ENCODE measurements around the gene GPATCH1.

Gene GPATCH1

GRCh38 chr19:33177417-33177979 lies 96.5 kb downstream of the GPATCH1 start (continued):
- TF ChIP-seq CTCF (tag by site-specific recombination; IDR thresholded peaks at IDR 0.05) = peak; percentile 100
- no peak for TF ChIP-seq ZNF423 (tag by site-specific recombination; IDR thresholded peaks at IDR 0.05)
- TF ChIP-seq ZNF292 (tag by site-specific recombination; IDR thresholded peaks at IDR 0.05; ENCODE audit: borderline replicate concordance, low read depth) = no peak
- TF ChIP-seq ZNF148 (tag by site-specific recombination; IDR thresholded peaks at IDR 0.05; ENCODE audit: borderline replicate concordance) = peak; percentile 75; the same call in 1 of the 2 replicates
- peak; percentile 83; the same call in 1 of the 2 replicates for TF ChIP-seq BCL11A (tag by site-specific recombination; IDR thresholded peaks at IDR 0.05; ENCODE audit: low read depth)
- TF ChIP-seq ZNF529 (tag by site-specific recombination; IDR thresholded peaks at IDR 0.05; ENCODE audit: insufficient replicate concordance) = no peak
- TF ChIP-seq KLF1 (tag by site-specific recombination; IDR thresholded peaks at IDR 0.05) = 0 out of 2 replicates have a peak, but pooled peaks have one; percentile 2
- no peak for TF ChIP-seq PRDM6 (tag by site-specific recombination; IDR thresholded peaks at IDR 0.05)
- TF ChIP-seq ZNF510 (tag by site-specific recombination; IDR thresholded peaks at IDR 0.05; ENCODE audit: insufficient replicate concordance) = no peak
- TF ChIP-seq ZNF701 (tag by site-specific recombination; IDR thresholded peaks at IDR 0.05) = no peak
- no peak for TF ChIP-seq ZNF658 (tag by site-specific recombination; IDR thresholded peaks at IDR 0.05)
- TF ChIP-seq ZNF2 (tag by site-specific recombination; IDR thresholded peaks at IDR 0.05) = peak; percentile 93; the same call in 1 of the 2 replicates
- no peak for TF ChIP-seq OVOL3 (tag by site-specific recombination; IDR thresholded peaks at IDR 0.05)
- TF ChIP-seq ZNF184 (tag by site-specific recombination; IDR thresholded peaks at IDR 0.05) = no peak
